AG20443 (cell line): Measurements from ENCODE around the gene CCDC159.
"Not testable (repeated sequence)": the region's sequence is repeated elsewhere in the genome, so short reads cannot be mapped to it uniquely, and the experiment has no call there.

Experiments
- DNase-seq: peaks from one replicate; pipeline ENCODE4 v3.0.0; 2012; ENCODE audit warnings: low spot score, mixed read lengths

The CCDC159 gene

DNA sequence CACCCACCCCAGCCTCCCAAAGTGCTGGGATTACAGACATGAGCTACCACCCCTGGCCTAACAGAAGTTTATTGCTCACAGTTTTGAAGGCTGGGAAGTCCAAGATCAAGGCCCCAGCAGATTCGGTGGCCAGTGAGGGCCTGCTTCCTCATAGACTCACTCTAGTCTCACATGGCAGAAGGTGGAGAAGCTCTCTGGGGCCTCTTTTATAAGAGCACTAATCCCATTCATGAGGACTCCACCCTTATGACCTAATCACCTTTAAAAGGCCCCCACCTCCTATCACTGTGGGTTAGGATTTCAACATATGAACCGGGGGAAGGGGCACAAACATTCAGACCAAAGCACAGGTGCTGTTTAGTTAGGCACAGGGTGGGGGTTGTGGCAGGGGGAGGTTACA, 21.2 kb downstream of the CCDC159 start:
- no peak for DNase-seq

GRCh38 chr19:11370744-11371143, 24.4 kb downstream of the CCDC159 start:
- DNase-seq: no peak

GRCh38 chr19:11373166-11373884, 27.0 kb downstream of the CCDC159 start:
- no peak for DNase-seq

DNA sequence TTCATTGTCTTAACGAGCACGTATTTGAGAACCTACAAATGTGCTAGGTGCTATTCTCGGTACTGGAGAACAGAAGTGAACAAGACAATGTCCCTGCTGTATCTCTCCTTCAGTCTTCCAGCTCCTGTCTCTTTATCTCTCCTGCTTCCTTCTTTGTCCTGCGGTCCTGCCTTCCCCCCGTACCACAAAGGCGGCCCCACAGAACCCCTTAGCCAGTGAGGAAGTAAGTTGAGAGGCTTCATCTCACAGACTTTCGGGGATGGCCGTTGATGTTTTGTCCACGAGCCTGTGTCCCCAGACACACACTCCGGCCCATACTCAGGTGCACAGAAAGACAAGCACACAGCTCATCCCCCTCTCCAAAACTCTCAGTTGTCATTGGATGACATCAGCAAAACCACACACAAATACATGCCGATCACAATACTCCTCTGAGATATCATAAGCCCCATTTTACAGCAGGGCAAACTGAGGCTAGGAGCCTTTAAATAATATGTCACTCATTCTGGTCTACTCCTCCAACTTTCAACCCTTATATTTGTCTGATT, 27.6 kb downstream of the CCDC159 start:
- no peak for DNase-seq

- DNase-seq: peak; percentile 97
These were observed 28.3 kb downstream of the CCDC159 start, which contains the start of gene SWSAP1 for GRCh38 chr19:11374433-11375142. TSS of gene SWSAP1 (plus strand) at chr19:11374666. CDS start at chr19:11374681, 15 bp downstream.

DNA sequence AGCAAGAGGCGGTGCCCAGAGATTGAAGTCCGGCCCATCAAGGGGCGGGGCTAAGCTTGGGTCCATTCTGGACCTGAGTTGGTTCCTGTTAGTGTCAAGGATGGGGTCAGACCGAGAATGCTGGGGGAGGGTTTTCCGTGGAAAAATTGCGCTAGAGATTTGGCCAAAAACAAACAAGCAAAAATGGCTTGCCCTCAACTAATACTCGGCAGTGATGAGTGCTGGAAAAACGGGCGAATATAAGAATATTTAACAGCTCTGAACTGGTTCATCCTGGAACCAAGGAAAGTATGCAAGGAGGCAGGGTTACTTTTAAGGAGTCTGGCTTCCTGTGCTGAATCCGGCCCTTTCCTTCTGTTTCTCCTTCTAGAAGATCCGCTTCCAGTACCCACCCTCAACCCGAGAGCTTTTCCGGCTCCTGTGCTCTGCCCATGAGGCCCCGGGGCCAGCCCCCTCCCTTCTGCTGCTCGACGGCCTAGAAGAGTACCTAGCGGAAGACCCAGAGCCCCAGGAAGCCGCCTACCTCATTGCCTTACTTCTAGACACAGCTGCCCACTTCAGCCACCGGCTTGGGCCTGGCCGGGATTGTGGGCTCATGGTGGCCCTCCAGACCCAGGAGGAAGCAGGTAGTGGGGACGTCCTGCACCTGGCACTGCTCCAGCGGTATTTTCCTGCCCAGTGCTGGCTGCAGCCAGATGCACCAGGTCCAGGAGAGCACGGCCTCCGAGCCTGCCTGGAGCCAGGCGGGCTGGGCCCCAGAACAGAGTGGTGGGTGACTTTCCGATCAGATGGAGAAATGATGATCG, 29.0 kb downstream of the CCDC159 start:
- no peak for DNase-seq

DNA sequence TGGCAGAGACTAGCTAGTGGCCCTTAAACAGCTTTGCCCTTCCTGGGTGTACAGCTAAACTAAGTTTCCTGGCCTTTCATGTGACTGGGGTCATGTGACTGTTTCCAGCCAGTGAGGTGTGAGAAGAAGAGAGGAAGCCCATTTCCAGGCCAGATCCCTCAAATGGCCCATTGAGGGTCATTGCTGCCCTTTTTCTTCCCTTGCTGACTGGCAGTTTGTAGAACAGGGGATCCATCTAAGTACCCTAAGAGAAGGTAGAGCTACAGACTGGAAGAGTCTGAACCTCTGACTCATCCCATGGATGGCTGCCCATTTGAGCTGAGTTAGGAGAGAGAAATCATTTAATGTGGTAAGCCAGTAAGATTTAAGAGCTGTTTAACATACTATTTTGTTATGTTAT, 30.9 kb downstream of the CCDC159 start:
- DNase-seq: peak; percentile 55

- DNase-seq: no peak
These were observed 31.4 kb downstream of the CCDC159 start for GRCh38 chr19:11377756-11378155.

- DNase-seq: peak; percentile 77
These were observed 32.2 kb downstream of the CCDC159 start for GRCh38 chr19:11378319-11379189.

DNA sequence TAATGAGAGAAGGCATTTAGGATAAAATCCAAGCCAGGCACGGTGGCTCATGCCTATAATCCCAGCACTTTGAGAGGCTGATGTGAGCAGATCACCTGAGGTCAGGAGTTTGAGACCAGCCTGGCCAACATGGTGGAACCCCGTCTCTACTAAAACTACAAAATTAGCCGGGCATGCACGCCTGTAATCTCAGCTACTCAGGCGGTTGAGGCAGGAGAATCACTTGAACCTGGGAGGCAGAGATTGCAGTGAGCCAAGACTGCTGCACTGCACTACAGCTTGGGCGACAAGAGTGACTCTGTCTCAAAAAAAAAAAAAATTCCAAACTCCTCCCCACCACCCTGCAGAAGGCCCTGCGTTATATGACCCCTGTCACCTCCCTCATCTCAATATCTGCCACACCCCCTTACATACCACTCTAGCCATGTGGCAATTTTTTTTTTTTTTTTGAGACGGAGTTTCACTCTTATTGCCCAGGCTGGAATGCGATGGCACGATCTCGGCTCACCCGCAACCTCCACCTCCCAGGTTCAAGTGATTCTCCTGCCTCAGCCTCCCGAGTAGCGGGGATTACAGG, 33.0 kb downstream of the CCDC159 start:
- not testable (repeated sequence) for DNase-seq

DNA sequence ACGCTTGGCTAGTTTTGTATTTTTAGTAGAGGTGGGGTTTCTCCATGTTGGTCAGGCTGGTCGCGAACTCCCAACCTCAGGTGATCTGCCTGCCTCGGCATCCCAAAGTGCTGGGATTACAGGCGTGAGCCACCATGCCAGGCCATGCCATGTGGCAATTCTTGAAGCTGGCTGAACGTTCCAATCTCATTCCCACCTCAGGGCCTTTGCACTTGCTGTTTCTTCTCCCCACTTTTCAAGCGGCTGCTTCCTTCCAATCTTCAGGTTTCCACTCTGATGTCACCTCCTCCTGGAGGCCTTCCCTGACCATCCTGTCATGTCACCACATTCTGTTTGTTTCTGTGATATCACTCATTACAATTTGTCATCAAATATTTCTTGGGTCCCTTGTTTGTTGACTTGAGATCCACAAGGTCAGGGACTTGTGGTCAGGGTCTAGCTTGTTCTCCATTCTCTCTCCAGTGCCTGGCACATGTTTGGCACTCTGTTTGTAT, 33.6 kb downstream of the CCDC159 start:
- DNase-seq: no peak

GRCh38 chr19:11380653-11381537, 34.6 kb downstream of the CCDC159 start:
- peak; percentile 97 for DNase-seq

GRCh38 chr19:11382898-11383705, 36.8 kb downstream of the CCDC159 start:
- peak; percentile 61 for DNase-seq

- DNase-seq: no peak
These were observed 37.4 kb downstream of the CCDC159 start for GRCh38 chr19:11383706-11384048.

DNA sequence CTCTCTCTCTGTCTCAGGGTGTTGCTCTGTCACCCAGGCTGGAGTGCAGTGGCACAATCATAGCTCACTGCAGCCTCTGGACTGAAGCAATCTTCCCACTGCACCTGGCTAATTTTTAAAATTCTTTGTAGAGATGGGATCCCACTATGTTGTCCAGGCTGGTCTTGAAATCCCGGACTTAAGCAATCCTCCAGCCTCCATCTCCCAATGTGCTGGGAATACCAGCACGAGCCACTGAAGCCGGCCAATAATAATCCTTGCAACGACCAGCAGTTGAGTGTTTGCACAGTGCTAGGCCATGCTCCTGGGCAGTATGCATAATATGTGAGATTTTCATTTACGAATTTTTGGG, 38.4 kb downstream of the CCDC159 start:
- DNase-seq: no peak

GRCh38 chr19:11387162-11388034, 41.1 kb downstream of the CCDC159 start:
- no peak for DNase-seq

DNA sequence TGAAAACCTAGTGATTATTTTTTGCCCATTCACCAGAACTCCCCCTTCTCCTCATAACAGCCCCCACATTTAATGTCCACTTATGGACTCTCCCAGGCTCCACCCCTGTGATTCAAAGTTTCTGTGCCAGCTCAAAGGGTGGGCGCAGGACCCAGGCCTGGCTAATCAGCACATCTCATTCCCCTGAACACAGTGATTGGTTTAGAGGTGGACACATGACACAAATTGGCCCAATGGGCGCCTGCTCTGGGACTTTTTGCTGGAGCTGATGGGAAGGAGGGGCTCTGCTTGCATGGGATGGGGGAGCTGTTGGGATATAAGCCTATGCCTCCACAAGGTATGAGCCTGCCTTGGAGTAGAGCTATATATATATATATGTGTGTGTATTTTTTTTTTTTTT, 44.0 kb downstream of the CCDC159 start:
- no peak for DNase-seq
